Measurements from ENCODE around the gene IRF2BPL.

IRF2BPL gene

DNA sequence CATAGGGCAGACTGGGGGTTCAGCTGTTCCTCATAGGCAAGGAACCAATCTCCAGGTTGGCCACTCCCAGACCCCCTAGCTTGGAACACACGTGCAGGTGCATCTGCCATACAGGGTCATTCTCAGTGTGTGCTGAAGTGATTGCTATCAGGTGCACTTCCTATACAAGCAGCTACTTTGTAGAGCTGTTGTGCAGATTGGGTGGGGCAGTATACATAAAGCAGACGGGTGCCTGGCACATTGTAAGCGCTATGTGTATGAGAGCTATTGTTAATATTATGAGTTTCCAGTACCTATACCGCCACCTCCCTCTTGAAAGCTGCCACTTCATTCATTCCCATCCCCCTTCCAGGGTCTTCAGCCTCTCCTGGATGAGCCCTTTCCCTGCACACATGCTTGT, 17.3 kb downstream of the IRF2BPL start:
- TF ChIP-seq, protein P1, sequence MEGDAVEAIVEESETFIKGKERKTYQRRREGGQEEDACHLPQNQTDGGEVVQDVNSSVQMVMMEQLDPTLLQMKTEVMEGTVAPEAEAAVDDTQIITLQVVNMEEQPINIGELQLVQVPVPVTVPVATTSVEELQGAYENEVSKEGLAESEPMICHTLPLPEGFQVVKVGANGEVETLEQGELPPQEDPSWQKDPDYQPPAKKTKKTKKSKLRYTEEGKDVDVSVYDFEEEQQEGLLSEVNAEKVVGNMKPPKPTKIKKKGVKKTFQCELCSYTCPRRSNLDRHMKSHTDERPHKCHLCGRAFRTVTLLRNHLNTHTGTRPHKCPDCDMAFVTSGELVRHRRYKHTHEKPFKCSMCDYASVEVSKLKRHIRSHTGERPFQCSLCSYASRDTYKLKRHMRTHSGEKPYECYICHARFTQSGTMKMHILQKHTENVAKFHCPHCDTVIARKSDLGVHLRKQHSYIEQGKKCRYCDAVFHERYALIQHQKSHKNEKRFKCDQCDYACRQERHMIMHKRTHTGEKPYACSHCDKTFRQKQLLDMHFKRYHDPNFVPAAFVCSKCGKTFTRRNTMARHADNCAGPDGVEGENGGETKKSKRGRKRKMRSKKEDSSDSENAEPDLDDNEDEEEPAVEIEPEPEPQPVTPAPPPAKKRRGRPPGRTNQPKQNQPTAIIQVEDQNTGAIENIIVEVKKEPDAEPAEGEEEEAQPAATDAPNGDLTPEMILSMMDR (IDR thresholded peaks at IDR 0.05; ENCODE audit: insufficient read depth, low read depth, low read length, missing control alignments), result no peak
- no peak overlapping the region for H3K4me3 ChIP-seq (ENCODE audit: low read depth, low read length)
- no peak for DNase-seq (ENCODE audit: low read depth)

DNA sequence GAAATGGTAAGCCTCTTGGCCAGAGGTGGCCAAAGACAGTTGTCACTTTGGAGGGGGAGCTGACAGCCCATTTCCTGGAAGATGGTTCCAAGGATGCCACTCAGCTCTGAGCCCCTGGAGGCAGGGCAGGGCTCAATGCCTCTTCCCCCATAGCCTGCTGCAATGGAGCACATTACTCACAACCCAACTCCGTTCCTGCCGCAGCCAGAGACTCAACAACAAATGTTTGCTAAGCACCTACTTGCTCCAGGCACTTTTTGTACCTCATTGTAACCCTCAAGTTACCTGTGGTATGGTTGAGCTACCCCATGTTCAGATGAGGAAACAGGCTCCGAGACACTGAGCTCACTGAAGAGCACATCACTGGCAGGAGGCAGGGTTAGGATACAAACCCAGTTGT, 19.5 kb downstream of the IRF2BPL start:
- no peak for DNase-seq (ENCODE audit: low read depth)
- TF ChIP-seq, protein P1 (IDR thresholded peaks at IDR 0.05; ENCODE audit: insufficient read depth, low read depth, low read length, missing control alignments), result no peak
- no peak overlapping the region for H3K4me3 ChIP-seq (ENCODE audit: low read depth, low read length)

DNA sequence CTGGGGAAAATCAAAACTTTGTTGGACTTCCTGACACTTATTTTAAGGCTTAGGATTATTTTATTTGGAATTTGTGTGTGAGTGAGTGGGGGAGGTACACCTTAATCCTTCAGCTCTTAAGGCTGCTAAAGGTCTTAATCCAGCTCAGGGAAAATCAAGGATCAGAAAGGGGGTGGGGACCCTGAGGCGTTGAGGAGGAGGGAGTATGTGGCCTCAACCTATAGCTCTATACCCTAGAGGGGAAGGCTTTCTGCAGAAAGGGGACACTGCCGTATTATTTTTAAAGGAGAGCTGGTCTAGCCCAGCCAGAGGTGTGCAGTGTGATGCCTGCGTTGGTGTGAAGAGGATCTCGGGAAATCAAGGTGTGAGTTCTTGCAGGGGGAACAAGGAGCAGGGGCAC, 20.0 kb downstream of the IRF2BPL start:
- TF ChIP-seq, protein P1 (IDR thresholded peaks at IDR 0.05; ENCODE audit: insufficient read depth, low read depth, low read length, missing control alignments), result no peak
- H3K4me3 ChIP-seq (ENCODE audit: low read depth, low read length), result no peak overlapping the region
- no peak for DNase-seq (ENCODE audit: low read depth)

DNA sequence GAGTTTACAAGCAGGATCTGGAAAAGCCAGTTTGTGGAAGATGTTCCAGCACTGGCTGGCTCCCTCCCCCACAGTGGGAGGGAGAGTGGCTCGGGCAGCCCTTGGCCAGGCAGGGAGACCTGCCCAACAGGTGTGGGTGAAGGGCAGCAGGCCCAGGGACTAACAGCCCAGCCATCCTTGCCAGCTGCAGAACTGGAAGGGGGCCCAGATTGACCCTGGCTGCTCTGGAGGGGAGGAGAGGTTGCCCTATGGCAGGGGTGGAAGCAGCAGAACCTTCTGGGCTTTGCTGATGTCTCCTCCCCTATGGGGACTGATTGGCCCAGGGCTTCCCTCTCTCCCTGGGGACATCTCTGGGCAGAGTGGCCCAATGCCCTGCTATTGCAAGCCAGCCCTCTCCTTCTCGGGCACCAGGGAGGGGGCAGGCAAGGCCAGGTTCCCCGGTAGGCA, 20.5 kb downstream of the IRF2BPL start:
- H3K4me3 ChIP-seq (ENCODE audit: low read depth, low read length), result no peak overlapping the region
- DNase-seq (ENCODE audit: low read depth), result no peak
- TF ChIP-seq, protein P1 (IDR thresholded peaks at IDR 0.05; ENCODE audit: insufficient read depth, low read depth, low read length, missing control alignments), result no peak

DNA sequence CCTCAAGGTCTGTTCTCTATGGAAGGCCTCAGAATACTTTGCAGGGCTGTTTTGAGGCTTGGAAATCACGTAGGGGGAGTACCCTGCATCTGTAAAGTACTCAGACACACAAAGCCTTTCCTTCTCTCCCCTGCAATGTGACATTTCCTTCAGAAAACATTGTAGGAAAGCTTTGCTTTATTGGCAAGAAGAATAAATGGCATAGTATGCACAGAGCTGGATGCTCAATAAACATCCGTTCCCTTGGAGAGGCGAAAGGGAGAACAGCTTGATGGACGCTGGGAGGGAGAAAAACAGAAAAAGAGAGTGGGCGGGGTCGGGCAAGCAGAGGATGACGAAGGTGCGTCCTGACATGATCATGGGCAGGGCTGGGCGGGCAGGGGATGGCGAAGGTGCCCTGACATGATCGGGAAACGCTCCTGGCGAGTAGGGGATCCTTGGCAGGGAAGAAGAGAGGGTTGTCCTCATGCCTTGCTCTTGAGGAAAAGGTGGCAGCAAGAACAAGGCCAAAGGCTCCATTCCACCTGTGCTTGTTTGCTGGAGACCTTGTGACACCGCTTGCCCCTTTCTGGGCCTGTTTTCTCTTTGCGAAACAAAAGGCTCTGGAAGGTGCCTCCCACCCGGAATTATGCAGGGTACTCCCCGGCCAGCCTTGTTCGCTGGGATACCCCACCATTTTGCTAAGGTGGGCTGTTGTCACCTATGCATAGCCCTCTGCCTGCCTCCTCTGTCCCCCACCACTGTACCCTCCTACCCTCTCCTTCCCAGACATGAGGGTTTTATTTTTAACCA, 21.1 kb downstream of the IRF2BPL start:
- H3K4me3 ChIP-seq (ENCODE audit: low read depth, low read length), result no peak overlapping the region
- DNase-seq (ENCODE audit: low read depth), result no peak
- TF ChIP-seq, protein P1 (IDR thresholded peaks at IDR 0.05; ENCODE audit: insufficient read depth, low read depth, low read length, missing control alignments), result no peak

DNA sequence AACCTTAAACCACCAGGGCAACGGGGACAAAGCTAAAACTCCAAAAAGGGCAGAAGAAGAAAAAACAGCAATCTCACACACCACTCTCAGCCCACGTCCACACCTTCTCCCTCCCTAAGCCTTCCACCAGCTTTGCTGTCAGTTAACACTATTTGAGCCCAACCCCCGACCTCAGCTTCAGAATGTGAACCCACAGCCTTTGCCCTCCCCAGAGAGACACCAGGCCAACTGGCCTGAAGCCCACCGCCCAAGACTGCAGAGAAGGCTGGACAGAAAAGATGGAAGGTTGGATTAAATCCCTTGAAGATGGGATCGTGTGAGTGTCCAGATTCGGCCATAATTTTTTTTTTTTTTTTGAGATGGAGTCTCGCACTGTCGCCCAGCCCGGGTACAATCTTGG, 22.4 kb downstream of the IRF2BPL start:
- no peak for DNase-seq (ENCODE audit: low read depth)
- TF ChIP-seq, protein P1 (IDR thresholded peaks at IDR 0.05; ENCODE audit: insufficient read depth, low read depth, low read length, missing control alignments), result no peak

DNA sequence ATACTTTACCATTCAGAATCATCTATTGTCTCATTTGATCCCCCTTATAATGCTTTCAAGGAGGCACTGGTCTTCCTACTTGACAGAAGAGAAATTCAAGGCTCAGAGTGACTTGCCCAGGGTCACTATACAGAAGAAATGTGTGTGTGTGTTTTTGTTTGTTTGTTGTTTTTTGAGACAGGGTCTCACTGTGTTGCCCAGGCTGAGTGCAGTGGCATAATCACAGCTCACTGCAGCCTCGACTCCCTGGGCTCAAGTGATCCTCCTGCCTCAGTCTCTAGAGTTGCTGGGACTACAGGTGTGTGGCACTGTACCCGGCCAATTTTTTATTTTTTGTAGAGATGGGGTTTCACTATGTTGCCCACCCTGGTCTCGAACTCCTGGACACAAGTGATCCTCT, 22.9 kb downstream of the IRF2BPL start:
- no peak for DNase-seq (ENCODE audit: low read depth)
- H3K4me3 ChIP-seq (ENCODE audit: low read depth, low read length), result no peak overlapping the region
- TF ChIP-seq, protein P1 (IDR thresholded peaks at IDR 0.05; ENCODE audit: insufficient read depth, low read depth, low read length, missing control alignments), result no peak

More for the DNA sequence above, 22.4 kb downstream of the IRF2BPL start:
- H3K4me3 ChIP-seq (ENCODE audit: low read depth, low read length), result no peak overlapping the region
